ENCODE results near the gene XRCC3. TPM values are rescaled to one million over a fixed set of nuclear protein-coding genes. Genes with fewer than 3 reads are reported as not detected.

Gene XRCC3
- total and polyA plus RNA-seq, 10 of the 15 experiments (the other 5 are each of a cell fraction or from before 2014, with no cell fraction given), result 0.37 to 52.0 (median 26.8) TPM

- no peak overlapping the region for H3K4me2 ChIP-seq (ENCODE audit: control insufficient read depth, insufficient read depth)
- no peak for TF ChIP-seq ZBTB33 (IDR thresholded peaks at IDR 0.05)
- TF ChIP-seq GABPA (IDR thresholded peaks at IDR 0.05; ENCODE audit: low read depth), result no peak
- no peak for TF ChIP-seq HSF1 (IDR thresholded peaks at IDR 0.05; ENCODE audit: low read depth, low read length)
- TF ChIP-seq NR2F1 (conservative IDR thresholded peaks at IDR 0.05), result no peak
- TF ChIP-seq ATF3 (IDR thresholded peaks at IDR 0.05; ENCODE audit: borderline replicate concordance, extremely low read depth, low read depth, low read length), result no peak
- TF ChIP-seq PML (IDR thresholded peaks at IDR 0.05; ENCODE audit: low read length), result no peak
- no peak for TF ChIP-seq CBX5 (IDR thresholded peaks at IDR 0.05; ENCODE audit: low read depth)
- TF ChIP-seq MXI1 (IDR thresholded peaks at IDR 0.05; ENCODE audit: low read depth, low read length), result no peak
- no peak for TF ChIP-seq KDM1A (IDR thresholded peaks at IDR 0.05; ENCODE audit: borderline replicate concordance)
- no peak for TF ChIP-seq SREBF1 (IDR thresholded peaks at IDR 0.05; ENCODE audit: low read length)
- no peaks in the 10 kb centered on the region for H3K79me2 ChIP-seq (ENCODE audit: control insufficient read depth, insufficient read depth, low read length)
- H4K20me1 ChIP-seq (ENCODE audit: control insufficient read depth, insufficient read depth), result no peaks in the 10 kb centered on the region
- no peak for DNase-seq (ENCODE audit: low read depth, low spot score)
- H3K4me1 ChIP-seq (ENCODE audit: control insufficient read depth, insufficient read depth, low read length), result no peaks in the 10 kb centered on the region
- ChIA-PET RAD21 (ENCODE audit: unreplicated experiment) (no interaction called here), CTCF (no interaction called here), POLR2A (no interaction called here), SMC1A (ENCODE audit: uncharacterized antibody, unreplicated experiment) (no interaction called here)
- no peak for ATAC-seq
- no peak overlapping the region for H3K27ac ChIP-seq (ENCODE audit: control insufficient read depth, insufficient read depth)
- no peak overlapping the region for H3K9ac ChIP-seq (ENCODE audit: control insufficient read depth, insufficient read depth, low read length)
- no peaks in the 10 kb centered on the region for H3K27me3 ChIP-seq (replicated peaks in 1 of 2; ENCODE audit: control insufficient read depth in 2 of 2, insufficient read depth in 2 of 2, low read length in 1 of 2)
- WGBS (ENCODE audit: insufficient coverage, insufficient replicate concordance, low lambda C conversion rate, missing lambda C conversion rate), result 83% methylated on average over 15 of the region's 15 CpGs
- no TSS peak for BruUV-seq (replicated peaks)
- FAIRE-seq, result no peak
- H3K36me3 ChIP-seq (ENCODE audit: control insufficient read depth in 2 of 2, insufficient read depth in 2 of 2, low read length in 1 of 2), result peaks cover 0 to 2% of the 10 kb centered on the region in 2 experiments; a peak in 2 of 4 replicates
- intact Hi-C loops (cut with micrococcal nuclease; ENCODE audit: unreplicated experiment) (no loop called here), in situ Hi-C loops (cut with MboI) (no loop called here)
- H3K9me3 ChIP-seq (replicated peaks; ENCODE audit: control insufficient read depth, insufficient read depth, low read length), result no peaks in the 10 kb centered on the region
- H2AFZ ChIP-seq (ENCODE audit: control insufficient read depth, low read depth, low read length), result no peak overlapping the region
- H3K4me3 ChIP-seq, result no peak overlapping the region
Observed at GRCh38 chr14:103744621-103745395, 29.6 kb upstream of the XRCC3 start.
